Uterus (tissue), 4 donors: ENCODE results near the gene GLIPR1L2. TPM values are rescaled to one million over a fixed set of nuclear protein-coding genes. Genes with fewer than 3 reads are reported as not detected.

Experiments
- DNase-seq, 2 donors: peaks; one replicate each; pipeline ENCODE4 v3.0.0-alpha.2; 2019 to 2020
- H3K27ac ChIP-seq, 2 donors: fragments of 200-600 bp; sonication (generic); 1 replicate in 1 of 2; 2 replicates in 1 of 2; pipeline ENCODE4 v1.5.1; 2016 to 2018
- H3K27me3 ChIP-seq, 2 donors: fragments of 200-600 bp; sonication (generic); one replicate each; pipeline ENCODE4 v1.5.1; 2018 to 2019; ENCODE audit warnings: control low read depth in 1 of 2
- H3K36me3 ChIP-seq, 2 donors: fragments of 200-600 bp; sonication (generic); one replicate each; pipeline ENCODE4 v1.5.1; 2019; ENCODE audit warnings: control low read depth in 1 of 2
- H3K4me1 ChIP-seq, 2 donors: fragments of 200-600 bp; sonication (generic); one replicate each; pipeline ENCODE4 v1.5.1; 2018 to 2019; ENCODE audit warnings: control low read depth in 1 of 2
- H3K4me3 ChIP-seq, 2 donors: fragments of 200-600 bp; sonication (generic); 1 replicate in 1 of 2; 2 replicates in 1 of 2; pipeline ENCODE4 v1.5.1; 2018 to 2019; ENCODE audit warnings: mild to moderate bottlenecking in 1 of 2
- H3K9me3 ChIP-seq, 2 donors: fragments of 200-600 bp; sonication (generic); one replicate each; pipeline ENCODE4 v1.5.1; 2019; ENCODE audit warnings: control low read depth in 1 of 2
- CTCF ChIP-seq, 4 experiments: fragments of 200-600 bp in 2 of 4; fragments of 450-650 bp in 2 of 4; sonication (generic) in 2 of 4; IDR thresholded peaks; one replicate each; pipeline ENCODE4 v1.5.1; 2016 to 2019; ENCODE audit warnings: antibody characterized with exemption in 4 of 4, mild to moderate bottlenecking in 2 of 4, moderate library complexity in 1 of 4
- POLR2A ChIP-seq, 2 donors: fragments of 450-650 bp; IDR thresholded peaks; one replicate each; pipeline ENCODE4 v1.6.1; 2016; ENCODE audit warnings: antibody characterized with exemption in 2 of 2, mild to moderate bottlenecking in 1 of 2, moderate library complexity in 1 of 2
- intact Hi-C: fragments of 100-400 bp; cut with DNase I; formaldehyde crosslinking; loops from one replicate; pipeline ENCODE4 v1.15.1; 2023; ENCODE audit warnings: low total_unique reads
- total RNA-seq, 4 donors: library from RNA; depleted of rRNA in 3 of 4; stranded (reverse); fragments of >200 nt in 3 of 4; gene quantifications; one replicate each; pipeline versions ENCODE4 v1.1.0 to v1.2.4, GENCODE V29; 2014 to 2023
- donor health status: DM: yes; HTN: yes; CAD: no.

Gene GLIPR1L2
- total RNA-seq, 4 donors from 2014 or later = 2.9 to 4.6 TPM; not detected in 2

GRCh38 chr12:75479963-75480461 is 89.1 kb downstream of the GLIPR1L2 start:
- Histone ChIP-seq H3K27ac (peak overlapping the region; percentile 80 to 83), H3K9me3 (no peaks in the 10 kb centered on the region), H3K36me3 (no peaks in the 10 kb centered on the region), H3K4me3 (peak overlapping the region; percentile 39 to 48), H3K27me3 (no peaks in the 10 kb centered on the region), H3K4me1 (no peaks in the 10 kb centered on the region)
- no peak for DNase-seq
- intact Hi-C loops = no loop called here
- TF ChIP-seq CTCF (IDR thresholded peaks at IDR 0.05) = peak in 1 of 4 experiments; percentile 26
- TF ChIP-seq POLR2A (IDR thresholded peaks at IDR 0.05) = no peak

- Histone ChIP-seq H3K4me3 (peak within 1 kb of the TSS; percentile 39 to 48), H3K9me3 (no peaks in the 10 kb centered on the region), H3K36me3 (no peaks in the 10 kb centered on the region), H3K27me3 (no peaks in the 10 kb centered on the region), H3K4me1 (no peaks in the 10 kb centered on the region), H3K27ac (peak within 1 kb of the TSS; percentile 80 to 83)
- DNase-seq = peak; percentile 84 to 85
- TF ChIP-seq CTCF (IDR thresholded peaks at IDR 0.05) = no peak
- peak; percentile 64 to 68 for TF ChIP-seq POLR2A (IDR thresholded peaks at IDR 0.05)
- intact Hi-C loops = no loop called here
Measured at GRCh38 chr12:75480469-75480949, 89.6 kb downstream of the GLIPR1L2 start, which contains the start of gene GLIPR1. GLIPR1 (plus strand) TSS chr12:75480755; CDS start chr12:75480881, 126 bp downstream.

GRCh38 chr12:75481013-75481705 is 90.3 kb downstream of the GLIPR1L2 start:
- Histone ChIP-seq H3K27ac (peak overlapping the region; percentile 80 to 83), H3K9me3 (no peaks in the 10 kb centered on the region), H3K4me1 (no peaks in the 10 kb centered on the region), H3K27me3 (no peaks in the 10 kb centered on the region), H3K36me3 (no peaks in the 10 kb centered on the region), H3K4me3 (peak overlapping the region; percentile 39 to 48)
- intact Hi-C loops = no loop called here
- TF ChIP-seq POLR2A (IDR thresholded peaks at IDR 0.05) (no peak), CTCF (IDR thresholded peaks at IDR 0.05) (no peak)
- no peak for DNase-seq

- H3K27me3 ChIP-seq = no peaks in the 10 kb centered on the region
- intact Hi-C loops = no loop called here
- no peaks in the 10 kb centered on the region for H3K9me3 ChIP-seq
- TF ChIP-seq CTCF (IDR thresholded peaks at IDR 0.05) = no peak
- TF ChIP-seq POLR2A (IDR thresholded peaks at IDR 0.05) = no peak
- peak; percentile 22 to 39 for DNase-seq
- H3K4me1 ChIP-seq = no peaks in the 10 kb centered on the region
- H3K27ac ChIP-seq = peak overlapping the region; percentile 80 to 83
- H3K4me3 ChIP-seq = peak overlapping the region; percentile 39 to 48
- no peaks in the 10 kb centered on the region for H3K36me3 ChIP-seq
Measured at GRCh38 chr12:75481774-75482173, 90.9 kb downstream of the GLIPR1L2 start.

Other genes starting within 250 kb of the GLIPR1L2 start
- gene KCNC2, start 181.2 kb upstream of the GLIPR1L2 start, total RNA-seq = 1 to 10 TPM in 1 of 4 donors, not detected in 3; 3.6 TPM
- gene CAPS2, start 60.8 kb upstream of the GLIPR1L2 start, total RNA-seq = 10 to 100 TPM in 3 of 4 donors, 1 to 10 TPM in 1; 3.1 to 30.9 (median 25.6) TPM
- gene GLIPR1L1, start 56.4 kb upstream of the GLIPR1L2 start, total RNA-seq = not detected
- gene GLIPR1, start 89.7 kb downstream of the GLIPR1L2 start, total RNA-seq = 10 to 100 TPM; 43.8 to 74.3 (median 49.6) TPM
- 10 to 100 TPM; 18.8 to 86.6 (median 73.9) TPM for gene KRR1, start 120.5 kb downstream of the GLIPR1L2 start, total RNA-seq